GM15510 (cell line): ENCODE measurements around the gene DSCAML1.

Experiments
- POLR2A ChIP-seq: IDR thresholded peaks from 3 replicates; pipeline ENCODE4 v1.6.1; 2011; ENCODE audit warnings: borderline replicate concordance; ENCODE audit not compliant: insufficient read length; ENCODE audit errors: extremely low read depth

DSCAML1 gene

DNA sequence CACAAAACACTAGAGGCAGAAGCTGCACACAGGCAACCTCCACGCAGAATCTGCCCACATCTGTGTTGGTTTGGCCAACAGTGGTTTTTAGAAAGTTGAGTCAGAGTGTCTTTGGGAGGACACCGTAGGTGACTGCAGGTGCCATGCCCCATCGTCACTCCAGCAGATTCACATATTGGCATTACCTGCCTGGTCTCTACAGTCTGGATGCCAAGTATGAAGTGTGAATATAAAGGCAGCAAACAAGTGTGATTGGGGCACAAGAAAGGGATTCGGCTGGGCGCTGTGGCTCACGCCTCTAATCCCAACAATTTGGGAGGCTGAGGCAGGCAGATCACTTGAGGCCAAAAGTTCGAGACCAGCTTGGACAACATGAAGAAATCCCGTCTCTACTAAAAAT lies 38.6 kb upstream of the DSCAML1 start:
- no peak for TF ChIP-seq POLR2A

DNA sequence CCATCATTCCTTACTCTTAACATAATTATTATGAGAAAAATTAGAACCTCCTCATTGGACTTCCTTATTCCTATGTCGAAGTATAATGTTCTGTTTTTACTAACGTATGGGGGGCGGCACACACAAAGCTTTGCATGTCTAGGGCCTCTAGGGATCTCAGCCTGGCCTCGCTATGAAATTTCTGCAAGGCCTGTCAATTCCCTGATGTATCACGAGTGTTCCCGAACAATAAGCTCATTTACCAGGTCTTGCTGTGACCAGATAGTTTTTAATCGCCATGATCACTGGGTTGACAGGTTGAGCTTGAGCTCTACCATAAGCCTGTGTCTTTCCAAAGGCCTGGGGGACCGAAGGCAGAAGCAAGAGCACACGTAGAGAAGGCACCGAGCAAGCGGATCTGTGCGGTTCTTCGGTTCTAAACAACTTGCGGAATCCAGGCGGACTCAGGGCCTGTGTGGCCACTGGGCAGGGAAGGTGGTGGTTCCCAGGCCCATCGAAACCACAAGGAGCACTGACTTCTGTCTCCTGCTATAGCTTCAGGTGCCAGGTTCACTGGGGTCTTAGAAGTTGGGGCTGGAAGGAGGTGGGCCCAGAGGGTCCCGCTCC lies 37.9 kb upstream of the DSCAML1 start:
- TF ChIP-seq POLR2A, result no peak

DNA sequence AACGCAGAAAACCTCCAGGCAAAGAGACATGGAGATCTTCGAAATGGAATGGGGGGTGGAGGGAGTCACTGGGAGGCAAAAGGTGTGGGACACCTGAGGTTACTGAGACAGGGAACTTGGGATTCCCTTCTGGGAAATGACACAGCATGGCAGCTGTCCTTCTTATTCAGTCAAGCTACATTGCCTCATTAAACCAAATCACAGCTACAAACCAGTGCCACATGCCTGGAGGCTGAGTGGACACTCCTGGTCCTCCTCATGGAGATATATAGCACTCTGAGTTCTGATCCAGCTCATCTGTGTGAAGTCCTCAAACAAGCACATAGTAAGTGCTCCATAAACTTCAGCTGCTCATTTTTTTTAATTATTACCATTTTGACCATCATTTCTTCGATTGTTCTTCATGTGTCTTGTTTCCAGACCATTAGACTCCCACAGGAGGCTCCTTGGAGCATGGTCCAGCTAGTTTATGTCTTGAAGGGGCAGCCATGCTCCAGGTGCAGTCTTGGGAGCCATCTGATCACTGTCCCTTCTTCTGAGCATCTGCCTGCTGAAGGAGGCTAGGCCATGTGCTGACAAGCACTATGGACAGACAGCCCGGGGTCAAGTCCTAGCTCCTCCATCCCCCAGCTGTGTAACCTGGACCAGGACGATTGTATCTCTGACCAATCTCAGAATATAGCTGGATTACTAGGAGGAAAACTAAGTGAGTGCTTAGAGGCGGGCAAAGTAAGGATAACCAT lies 37.2 kb upstream of the DSCAML1 start:
- no peak for TF ChIP-seq POLR2A

DNA sequence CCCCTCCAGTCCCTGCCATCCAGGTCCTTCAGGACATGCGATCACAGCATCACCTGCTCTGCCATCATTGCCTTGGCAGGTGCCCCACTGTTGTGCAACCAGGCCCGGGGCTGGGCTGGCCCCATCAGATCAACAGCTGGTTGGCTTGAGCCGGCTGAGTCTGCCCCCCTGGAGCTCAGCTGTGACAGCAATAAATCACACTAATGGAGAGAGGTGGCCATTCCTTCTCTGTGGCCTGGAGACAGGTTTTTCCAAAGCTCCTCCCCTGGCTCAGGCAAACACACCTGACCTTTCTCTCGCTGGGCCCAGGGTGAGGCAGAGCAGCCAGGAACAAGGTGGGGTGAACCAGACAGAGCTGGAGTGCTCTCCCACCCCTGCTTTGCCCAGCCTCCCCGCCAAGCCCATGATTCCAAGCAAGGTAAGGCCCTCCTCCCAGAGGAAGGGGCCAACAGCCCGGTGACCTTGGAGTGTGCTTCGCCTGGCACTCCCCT lies 36.4 kb upstream of the DSCAML1 start:
- no peak for TF ChIP-seq POLR2A

DNA sequence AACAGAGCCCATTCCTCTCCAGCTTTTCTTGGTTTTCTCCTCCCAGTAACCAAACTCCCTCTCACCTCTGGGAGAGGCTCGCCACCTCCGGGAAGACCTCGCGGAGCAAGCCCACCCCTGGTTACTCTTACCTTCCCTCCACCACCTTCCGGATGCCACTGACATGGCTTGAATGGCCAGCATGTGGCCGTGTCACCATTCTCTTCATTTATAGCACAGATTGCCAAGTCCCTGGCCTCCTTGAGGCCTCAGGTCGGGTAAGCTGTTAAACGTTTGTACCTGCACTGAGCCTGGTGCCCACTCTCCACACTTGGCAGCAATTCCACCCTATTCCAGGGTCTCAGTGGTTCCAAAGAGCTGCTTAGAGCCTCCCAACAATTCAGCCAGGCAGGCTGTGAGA lies 35.5 kb upstream of the DSCAML1 start:
- no peak for TF ChIP-seq POLR2A

DNA sequence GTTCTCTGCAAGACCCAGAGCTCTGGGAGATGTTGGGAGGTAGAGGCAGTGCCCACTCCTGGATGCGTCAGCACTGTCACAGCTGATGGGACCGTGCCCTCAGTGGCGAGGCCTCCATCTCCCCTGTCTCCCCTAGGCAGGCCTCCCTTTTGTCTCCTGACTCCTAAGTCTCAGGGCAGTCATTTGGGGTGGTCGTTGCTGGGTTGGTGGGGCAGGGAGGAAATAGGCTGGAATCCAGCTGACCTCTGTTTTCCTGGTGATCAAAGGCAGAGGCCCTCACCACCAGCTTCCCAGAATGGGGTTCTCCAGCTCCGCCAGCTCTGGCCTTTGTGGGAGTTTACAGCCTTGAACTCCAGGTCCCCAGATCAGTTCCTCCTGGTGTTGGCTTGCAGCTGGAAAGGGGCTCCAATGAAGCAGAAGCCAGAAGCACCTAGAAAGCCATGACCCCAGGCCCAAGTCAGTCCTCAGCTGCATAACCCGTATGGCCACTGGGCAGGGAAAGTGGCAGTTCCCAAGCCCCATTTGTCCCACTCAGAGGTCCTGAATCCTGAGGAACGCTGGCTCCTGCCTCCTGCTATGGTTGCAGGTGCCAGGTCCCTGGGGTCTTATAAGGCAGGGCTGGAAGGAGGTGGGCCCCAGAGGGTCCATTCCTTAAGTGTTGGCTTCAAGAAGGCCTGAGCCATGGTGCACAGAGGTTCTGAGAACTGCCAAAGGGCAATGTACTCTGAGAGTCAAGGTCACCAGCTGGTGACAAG lies 34.8 kb upstream of the DSCAML1 start:
- no peak for TF ChIP-seq POLR2A

DNA sequence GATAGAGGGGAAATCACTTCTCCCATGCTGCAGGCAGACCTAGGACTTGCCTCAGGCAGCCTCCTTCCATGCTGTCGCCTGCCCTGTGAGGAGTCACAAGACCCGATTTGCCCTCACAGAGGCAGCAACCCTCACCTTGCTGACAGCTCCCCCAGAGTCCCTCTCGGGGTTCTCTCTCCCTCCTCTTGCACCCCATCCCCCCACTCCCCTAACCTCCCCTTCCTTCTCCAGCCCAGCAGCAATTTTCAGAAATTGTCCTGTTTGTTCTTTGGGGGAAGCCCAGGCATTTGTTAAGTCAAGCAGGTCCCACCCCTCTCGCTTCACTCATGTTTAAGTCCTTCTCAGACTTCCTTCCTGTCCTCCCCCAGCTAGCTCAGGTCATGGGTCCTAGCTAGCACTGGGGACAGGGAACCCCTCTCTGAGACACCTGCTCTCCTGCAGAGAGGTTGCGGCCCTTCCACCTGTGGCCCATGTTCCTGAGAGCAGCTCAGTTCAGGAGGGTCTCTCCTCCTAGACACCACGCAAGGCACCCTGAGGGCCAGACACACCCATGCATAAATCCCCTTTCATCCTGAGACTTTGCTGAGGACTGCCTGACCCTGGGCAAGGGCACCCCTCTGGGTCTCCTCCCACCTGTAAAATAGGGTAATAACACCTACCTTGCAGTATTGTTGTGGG lies 33.8 kb upstream of the DSCAML1 start:
- TF ChIP-seq POLR2A, result no peak

DNA sequence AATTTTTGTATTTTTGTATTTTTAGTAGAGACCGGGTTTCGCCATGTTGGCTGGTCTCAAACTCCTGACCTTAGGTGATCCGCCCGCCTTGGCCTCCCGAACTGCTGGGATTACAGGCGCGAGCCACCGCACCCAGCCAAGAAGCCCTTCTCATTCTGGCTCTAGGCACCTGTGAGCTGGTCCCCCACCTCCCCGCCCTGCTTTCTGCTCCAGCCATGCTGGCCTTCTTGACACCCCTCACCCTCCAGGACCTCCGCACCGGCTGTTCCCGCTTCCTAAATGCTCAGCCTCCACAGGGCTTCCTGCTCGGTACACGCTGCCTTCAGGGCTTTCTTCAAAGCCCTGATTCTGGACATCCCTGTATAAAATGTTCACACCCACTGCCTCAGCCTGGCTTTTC lies 33.1 kb upstream of the DSCAML1 start:
- no peak for TF ChIP-seq POLR2A

DNA sequence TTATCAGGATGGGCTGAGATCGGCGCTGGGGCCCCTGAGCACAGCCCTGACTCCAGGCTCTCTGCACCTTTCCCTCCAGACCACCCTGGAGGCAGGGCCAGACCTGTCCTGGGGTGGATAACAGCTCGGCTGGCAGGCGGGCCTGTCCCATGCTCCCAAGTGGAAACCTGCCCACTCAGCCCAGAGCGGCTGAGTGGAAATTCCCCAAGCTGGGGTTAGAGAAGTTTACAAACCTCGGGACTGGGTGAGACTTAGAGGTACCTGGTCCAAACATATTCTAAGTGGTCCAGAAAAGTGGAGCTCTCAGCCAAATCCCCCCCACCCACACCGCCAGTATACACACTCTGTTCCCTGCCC lies 32.3 kb upstream of the DSCAML1 start:
- TF ChIP-seq POLR2A, result no peak

DNA sequence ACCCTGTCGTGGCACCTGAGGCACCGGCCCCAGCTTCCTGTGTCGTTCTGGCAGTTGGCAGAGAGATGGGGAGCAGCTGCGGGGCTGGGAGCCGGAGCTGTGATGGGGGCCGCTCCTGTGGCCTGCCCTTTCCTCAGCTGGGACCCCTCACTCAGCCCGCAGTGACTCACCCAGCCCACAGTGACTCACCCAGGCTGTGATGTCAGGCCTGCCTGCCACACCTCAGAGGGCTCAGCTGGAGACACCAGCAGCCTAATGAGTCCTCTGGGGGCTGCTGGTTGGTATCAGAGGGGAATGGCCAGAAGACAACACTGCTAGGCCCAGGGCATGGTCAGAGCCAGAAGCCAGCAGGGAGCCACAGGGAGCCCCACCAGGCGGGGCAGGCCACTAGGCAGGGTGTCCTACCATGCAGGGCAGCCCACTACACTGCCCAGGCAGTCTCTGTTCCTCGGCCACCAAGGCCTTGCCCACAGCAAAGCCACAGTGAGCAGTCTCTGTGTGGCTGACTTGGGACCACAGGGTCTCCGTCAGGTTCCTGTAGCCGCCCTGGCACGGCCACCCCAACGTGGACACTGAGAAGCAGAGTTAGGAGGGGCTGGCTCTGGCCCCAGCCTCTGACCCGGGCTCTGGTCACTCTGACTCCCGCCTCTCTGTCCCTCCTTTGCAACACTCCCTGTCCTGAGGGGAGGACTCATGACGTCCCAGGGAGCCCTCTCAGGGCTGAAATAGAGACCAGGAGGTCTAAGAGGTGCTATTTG lies 31.8 kb upstream of the DSCAML1 start:
- no peak for TF ChIP-seq POLR2A

DNA sequence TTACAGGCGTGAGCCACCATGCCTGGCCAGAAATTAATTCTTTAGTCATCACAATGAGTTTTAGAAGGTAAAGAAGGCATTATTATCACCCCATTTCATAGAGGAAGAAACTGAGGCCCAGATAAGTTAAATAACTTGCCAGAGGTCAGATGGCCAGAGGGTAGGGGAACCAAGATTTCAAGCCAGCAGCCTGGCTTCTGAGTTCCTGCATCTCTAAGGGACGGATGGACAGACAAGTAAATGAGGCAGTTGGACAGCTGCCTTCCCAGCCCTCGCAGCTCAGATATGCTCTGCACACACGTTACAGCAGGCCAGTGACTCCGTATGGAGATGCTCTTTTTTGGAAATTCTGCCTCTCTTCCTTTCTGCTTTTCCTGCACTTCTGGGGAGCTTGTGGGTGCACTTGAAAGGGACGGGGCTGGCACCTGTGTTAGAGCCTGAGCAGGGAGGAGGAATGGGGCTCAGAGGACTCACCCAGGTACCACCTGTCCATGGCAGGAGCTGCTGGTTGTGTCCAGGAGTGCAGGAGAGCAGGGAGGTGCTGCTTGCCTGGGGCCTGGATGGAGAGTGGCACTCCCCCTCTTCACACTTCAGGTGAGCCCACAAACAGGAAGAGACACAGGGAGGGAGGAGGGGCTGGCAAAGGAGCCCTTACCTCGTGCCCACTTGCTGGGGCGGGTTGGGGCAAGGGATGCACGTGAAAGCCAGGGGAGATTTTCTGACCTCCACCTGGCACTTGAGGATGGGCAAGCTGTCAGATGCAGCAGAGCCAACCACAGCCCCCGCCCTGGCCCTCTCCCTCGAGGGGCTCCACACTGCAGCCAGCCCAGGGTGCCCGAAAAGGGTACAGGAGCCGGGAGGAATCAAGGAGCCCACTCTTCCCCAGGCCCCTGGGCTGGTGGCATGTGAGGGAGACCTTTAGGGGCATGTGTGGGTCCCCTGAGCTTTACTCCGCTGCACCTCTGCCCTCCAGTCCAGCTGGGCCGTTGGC lies 30.8 kb upstream of the DSCAML1 start:
- no peak for TF ChIP-seq POLR2A

DNA sequence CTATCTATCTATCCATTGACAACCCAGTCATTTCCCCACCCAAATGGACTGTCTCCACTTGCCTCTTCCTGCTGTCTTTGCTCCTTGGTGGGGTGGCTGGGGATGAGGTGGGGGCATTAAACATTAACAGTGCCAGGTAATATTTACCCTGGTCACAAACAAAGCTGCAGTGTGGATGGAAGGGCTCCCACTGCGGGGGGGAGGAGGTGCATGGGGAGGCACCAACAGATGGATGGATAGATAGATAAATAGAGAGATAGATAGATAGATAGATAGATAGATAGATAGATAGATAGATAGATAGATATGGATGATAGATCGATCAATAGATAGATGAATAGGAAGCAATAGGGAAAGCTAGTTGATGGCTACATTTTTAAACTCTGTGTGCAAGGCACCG lies 29.8 kb upstream of the DSCAML1 start:
- no peak for TF ChIP-seq POLR2A

DNA sequence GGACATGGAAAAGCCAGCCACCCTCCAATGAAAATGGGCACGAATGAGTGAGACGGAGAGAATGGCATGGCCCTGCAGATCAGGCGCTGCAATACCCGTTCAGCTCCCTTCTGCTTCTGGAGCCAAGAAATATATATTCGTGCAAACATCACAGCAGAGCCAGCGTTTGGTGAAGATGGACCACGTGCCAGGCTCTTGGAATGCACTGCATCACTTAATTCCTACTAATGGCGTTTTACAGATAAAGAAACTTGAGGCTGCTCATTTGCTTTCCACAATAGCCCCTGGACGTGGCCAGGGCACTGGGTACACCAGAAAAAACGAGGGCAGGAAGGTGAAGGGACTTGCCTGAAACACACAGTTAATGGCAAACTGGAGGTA lies 29.2 kb upstream of the DSCAML1 start:
- no peak for TF ChIP-seq POLR2A
